T follicular helper cell (primary cell): Measurements from ENCODE around the gene MAPK11.
A peak's percentile ranks its signal among the peaks of the same experiment; 100 is the strongest.

Experiments
- DNase-seq: peaks from one replicate; pipeline ENCODE4 v3.0.0-alpha.2; 2020; ENCODE audit warnings: low read depth

Gene MAPK11

DNA sequence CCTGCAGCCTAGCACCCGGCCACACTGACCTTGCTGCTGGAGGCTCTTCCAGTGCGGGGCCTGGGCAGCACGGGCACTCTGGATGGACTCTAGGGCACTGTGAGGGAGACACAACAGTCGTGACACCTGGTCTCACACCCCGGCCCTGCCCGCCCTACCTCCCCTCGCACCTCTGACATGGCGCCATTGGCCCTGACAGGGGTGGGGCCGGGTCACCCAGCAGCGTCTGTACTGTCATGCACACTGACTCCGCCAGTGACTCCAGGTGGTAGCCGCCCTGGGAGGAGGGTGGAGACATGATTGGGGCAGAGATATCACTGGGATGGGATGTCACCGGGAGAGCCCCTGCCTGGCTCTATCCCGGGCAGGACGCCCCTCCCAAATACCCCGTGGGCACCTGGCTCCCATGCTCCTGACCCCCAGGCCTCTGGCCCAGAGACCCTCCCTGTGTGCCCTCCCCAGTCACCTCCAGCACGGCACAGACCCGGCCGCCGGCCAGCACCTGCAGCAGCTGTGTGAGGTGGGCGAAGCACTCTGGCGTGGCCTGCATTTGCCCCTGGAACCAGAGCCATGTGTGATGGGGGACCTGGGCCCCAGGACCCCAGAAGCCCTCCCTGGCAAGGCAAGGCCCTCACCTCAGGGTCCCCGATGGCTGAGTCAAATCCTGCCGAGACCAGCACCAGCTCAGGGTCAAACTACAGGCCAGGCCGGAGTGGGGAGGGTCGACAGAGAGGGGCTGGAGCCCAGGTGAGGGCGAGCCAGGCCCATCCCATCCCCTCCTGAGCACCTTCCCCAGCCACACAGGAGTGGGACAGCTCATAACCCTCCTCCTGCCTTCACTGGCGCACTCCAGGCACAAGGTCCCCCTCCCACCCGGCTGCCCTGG lies 21.7 kb downstream of the MAPK11 start:
- DNase-seq = no peak

DNA sequence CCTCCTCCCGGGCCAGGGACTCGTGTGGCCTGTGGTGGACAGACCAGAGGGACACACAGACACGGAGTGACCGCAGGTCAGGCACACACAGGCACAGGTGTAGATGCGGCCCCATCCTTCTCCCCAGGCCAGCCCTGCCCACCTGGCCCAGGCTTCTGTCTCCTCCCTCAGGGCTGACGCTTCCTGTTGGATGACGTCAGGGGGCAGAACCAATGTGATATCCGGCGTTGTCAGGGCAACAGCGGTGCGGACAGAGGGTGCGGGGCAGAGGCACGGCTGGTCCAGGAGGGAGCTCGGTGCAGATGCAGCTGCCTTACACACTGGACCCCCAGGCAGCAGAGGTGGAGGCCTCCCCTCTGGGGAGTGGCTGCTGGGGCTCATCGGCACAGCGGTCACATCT lies 22.4 kb downstream of the MAPK11 start:
- DNase-seq = peak; percentile 44

DNA sequence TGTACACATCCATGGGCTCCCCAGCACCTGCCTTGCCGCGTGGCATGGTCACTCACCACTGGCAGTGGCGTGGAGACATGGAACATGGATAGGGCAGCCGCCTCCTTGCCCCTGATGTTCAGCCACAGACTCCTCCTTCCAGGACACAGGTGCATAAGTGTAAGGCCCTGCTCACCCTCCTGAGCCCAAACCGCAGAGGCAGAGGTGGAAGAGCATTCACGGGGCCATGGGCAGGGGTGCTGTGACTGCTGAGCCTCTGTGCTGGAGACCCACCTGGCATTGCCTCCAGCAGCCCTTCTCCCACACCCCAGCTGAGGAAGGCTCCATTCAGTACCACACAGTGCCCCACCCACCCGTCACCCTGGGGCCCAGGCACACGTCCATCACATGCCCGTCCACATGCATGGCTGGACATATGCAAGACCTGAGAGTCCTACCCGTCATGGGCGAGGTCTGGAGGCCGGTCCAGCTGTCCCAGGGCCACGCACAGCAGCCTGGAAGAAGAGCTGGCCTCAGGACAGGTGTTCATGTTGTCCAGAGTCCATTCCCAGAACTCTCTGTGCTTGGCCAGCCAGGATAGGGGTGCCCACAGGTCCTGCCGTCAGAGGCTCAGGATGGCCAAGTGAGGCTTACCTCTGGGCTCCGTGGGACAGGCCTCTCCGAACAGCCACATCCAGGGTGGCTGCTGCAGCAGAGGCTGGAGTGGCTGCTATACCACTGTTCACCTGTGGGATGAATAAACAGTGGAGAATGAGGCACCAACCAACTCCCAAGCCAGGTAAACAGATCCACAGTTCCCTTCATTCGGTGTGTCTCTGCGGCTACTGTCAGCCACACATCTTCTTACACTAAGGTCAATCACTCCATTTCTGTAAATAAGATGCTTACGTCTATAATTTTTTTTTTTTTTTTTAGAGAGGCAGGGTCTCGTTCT lies 23.7 kb downstream of the MAPK11 start:
- DNase-seq = no peak

DNA sequence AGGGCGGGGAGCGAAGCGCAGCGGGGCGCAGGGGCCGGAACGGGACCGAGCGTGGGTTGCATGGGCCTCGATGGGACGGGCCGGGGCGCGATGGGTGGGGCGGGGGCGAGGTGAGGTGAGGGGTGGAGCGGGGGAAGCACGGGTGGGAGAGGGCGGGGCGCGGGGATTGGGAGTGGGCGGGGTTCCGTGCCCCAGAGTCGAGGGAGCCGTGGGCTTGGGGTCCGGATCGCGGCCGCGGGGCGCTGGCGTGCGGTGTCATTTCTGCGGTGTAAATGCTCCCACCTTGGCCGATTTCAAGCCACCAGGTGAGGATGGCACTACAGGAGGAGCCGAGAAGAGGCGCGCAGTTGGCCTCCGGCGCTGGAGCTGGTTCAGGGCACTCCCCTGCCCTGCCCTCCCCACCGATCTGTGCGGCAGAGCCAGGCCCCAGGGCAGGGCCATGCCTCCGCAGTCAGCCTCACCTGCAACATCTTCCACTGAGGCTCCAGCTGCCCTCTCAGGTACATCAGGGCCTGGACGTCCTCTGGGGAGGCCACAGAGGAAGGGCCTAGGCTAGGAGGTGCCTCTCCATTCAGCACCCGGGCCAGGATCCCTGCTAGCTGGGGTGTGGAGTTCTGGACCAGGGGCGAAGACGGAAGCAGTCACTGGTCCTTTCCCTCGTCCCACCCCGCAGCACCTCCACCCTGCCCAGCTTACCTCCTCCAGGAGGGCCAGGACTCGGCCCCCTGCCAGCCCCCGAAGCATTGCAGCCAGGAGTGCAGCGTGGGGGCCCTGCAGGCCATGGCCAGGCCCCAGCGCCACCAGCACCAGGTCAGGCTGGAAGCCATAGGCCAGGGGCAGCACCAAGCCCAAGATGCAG lies 24.7 kb downstream of the MAPK11 start:
- no peak for DNase-seq

DNA sequence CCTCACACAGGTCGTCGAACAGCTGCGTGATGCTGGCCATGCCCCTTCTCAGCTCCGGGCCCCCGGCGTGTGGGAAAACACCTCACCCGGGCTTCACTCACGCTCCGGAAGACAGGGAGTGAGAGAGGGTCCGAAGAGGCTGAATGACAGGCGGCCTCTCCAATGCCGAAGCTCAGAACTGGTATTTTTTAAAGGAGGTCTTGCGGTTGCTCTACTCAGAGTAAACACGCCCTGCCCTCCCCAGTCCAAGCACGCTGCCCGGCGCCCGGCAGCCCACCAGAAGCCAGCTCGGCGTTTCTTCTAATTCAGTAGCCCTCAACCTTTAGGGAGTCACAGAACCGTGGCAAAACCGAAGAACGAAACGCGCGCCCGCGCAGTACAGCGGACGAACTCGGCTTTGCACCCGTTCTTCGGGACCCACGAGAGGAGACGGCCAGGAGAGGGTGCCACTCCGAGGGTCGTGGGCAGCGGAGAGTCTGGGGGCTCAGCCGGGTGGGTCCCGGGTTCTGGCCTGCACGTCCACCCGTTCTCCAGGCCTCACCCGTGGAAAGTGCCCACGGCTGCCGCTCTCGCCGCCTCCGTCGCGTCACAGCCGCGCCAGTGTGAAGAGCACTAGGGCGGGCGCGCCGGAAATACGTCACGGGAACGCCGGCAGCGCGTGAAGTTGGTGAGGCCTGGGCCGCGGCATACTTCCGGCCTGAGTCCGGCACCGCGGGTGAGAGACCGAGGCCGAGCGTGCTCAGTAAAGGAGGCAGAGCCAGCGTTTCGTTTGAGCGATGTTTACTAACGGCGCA lies 25.6 kb downstream of the MAPK11 start, which contains the start of gene TUBGCP6:
Gene TUBGCP6, minus strand, starts transcription at position 604 of the 794 bp plus-strand sequence. Its CDS starts 564 bp downstream, at position 40.
- DNase-seq = peak; percentile 89

DNA sequence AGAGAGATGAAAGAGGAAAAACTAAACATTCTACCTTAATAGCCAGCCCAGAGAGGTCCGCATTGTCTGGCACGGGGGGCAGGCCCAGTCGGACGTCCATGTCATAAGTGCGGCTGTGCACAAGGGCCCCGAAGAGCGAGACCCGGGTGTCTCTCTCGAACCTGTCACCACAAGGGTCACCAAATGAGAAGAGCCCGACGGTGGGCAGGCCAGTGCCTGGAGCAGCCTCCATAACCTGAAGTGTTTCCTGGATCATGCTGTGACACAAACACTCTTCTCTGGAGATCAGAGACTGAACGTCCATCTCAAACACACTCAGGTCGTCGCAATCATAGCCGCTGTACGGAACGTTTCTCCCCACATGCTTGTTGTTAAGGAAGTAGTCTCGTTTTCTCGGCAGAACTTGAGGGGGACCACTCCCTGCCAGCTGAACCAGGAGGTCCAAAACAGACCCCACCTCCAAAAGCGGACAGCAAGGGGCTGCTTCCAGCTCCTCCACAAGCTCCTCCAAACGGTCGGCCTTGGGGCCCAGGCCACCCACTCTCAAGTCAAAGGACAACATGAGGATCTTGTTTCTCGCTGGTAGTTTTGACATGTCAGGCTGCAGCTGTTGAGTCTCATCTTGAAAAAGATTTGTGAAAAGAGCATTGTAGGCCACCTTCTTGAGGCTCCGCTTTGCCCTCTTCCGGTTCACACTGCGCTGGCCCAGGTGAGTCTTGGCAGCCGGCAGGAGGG lies 26.3 kb downstream of the MAPK11 start:
- no peak for DNase-seq

DNA sequence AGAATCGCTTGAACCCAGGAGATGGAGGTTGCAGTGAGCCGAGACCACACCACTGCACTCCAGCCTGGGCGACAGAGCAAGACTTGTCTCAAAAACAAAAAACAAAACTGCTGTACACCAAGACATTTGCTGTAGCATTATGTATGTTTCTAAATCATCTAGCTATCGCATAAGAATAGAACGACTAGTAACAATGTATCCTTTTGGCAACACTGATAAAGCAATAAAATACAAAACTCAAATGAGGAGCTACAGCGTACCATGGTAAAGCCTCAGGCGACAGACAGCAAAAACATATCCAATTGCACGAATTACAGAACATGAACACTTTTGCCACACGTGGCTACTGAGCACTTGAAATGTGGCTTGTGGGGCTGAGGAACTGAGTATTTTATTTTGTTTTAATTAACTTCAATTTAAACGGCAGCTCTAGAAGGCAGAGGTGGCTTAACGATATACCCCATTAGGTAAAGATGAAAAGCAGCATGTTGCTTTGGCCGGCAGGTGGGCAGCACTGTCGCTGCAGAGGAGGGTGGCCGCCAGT lies 27.7 kb downstream of the MAPK11 start:
- DNase-seq = no peak

DNA sequence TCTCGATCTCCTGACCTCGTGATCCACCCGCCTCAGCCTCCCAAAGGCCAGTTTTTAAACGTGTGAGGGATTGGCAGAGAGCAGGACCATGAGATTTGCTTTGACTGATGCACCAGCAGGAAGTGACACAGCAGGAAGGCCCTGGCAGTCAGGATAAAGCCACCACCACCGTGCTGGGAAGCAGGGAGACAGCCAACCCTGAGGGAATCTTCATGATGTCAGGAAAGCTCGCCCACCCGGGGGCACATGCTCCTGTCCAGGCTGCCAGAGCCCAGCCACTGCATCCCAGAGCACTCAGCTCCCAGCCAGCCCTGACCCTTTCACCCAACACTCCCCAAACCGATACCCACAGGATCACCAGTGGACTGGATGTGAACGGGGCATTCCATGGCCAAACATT lies 31.4 kb downstream of the MAPK11 start:
- no peak for DNase-seq

DNA sequence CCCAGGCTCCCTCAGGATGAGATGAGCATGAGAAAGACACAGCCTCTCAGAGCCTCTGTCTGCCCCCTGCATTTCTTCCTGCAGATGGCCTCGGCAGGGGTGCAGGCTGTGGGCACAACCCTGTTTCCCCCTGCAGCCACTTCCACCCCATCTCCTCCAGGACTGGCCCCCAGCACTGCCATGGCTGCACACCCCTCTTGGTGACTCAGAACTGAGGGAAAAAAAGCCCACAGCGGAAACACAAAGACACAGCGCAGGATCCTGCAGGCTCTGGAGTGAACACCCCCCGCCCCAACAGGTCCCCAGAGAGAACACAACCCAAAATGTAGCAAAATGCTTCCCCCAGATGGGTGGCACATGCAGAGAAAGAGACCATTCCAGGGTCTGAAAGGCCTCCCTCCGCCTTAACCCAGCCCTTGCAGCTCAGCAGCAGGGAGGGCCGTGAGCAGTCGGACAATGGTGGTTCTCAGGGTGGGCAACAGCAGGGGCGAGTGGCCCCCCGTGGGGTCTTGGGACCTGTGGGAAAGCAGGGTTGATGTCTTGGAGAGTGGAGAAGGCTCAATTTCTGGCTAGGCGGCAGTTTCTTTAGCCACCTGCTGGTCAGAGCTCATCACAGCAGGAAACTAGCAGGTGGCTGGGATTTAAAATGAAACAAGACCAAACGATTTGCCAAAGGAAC lies 33.3 kb downstream of the MAPK11 start:
- no peak for DNase-seq

DNA sequence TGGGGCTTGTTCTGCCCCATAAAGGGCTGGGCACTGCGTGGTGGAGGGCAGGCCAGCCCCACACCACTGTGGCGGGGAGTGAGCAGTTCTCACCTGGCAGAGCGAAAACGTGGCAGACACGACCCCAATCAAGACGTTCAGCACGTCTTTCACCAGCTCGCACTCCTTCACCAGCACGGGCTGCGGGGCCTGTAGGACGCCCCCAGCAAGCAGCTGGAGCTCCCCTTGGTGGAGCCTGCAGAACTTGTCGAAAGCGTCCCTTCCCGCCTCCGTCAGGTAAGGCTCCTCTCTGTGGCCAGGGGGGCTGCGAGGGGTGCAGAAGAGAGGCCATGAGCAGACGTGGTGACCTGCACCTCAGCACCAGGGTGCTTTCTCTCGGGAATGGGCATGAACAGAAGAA lies 37.0 kb downstream of the MAPK11 start:
- no peak for DNase-seq

DNA sequence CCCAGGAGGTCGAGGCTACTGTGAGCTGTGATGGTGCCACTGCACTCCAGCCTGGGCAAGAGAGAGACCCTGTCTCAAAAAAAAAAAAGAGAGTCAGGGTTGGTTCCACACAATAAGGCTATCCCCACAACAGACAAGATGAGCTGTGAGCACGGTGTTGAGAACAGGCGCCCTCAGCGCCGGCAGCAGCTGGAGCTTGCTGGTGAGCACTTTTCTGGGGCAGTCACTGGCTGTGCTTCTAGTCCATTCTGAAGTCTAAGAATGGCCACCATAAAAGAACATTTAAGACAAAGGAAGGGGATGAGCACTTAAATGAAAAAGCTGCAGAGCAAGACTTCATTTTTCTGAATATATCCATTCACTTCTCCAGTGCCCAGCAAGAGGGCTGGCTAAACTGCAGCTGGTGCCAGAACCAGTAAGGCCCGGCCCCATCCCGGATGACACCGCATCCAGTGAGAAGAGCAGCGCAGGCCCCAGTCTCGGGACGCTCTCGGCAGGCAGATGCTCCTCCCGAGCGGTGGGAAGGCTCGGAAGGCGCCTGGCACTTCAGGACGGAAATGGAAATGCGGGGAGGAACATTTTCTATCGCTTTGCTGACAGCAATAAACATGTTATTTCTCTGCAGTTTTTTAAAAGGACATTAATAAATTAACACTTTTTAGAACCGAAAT lies 37.6 kb downstream of the MAPK11 start:
- no peak for DNase-seq

DNA sequence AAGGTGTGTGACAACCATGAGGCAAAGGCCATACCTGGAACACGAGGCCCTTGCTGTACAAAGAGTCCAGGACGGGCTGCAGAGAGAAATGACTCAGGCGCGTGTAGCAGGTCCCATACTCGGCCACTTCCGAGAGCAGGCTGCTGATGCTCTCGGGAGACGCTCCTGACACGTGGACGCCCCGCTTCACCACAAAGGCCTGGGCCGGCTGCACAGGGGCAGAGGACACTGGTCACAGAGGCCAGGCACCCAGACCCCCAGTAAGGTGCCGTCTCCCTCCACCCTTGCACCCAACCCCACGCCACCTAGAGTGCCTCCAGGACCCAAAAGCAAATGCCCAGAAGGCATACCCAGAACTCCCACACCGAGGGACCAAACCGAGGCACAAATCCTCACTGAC lies 40.8 kb downstream of the MAPK11 start:
- no peak for DNase-seq

DNA sequence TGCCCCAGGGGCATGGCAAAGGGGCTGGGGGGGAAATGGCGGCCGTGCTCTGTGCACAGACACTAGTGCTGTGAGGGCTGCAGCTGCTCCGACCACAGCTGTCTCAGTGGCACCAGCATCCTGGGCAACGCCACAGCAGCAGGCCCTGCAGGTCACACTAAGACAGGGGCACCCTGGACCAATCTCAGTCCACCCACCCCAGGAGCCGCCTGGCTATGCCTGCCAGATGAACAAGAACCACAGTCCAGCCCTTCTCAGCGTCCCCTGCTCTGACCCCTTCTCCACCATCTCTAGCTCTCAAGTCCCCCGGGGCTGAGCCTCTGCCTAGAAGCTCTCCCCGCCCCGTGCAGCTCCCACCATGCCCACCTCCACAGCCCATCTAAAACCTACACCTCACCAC lies 41.8 kb downstream of the MAPK11 start:
- no peak for DNase-seq

DNA sequence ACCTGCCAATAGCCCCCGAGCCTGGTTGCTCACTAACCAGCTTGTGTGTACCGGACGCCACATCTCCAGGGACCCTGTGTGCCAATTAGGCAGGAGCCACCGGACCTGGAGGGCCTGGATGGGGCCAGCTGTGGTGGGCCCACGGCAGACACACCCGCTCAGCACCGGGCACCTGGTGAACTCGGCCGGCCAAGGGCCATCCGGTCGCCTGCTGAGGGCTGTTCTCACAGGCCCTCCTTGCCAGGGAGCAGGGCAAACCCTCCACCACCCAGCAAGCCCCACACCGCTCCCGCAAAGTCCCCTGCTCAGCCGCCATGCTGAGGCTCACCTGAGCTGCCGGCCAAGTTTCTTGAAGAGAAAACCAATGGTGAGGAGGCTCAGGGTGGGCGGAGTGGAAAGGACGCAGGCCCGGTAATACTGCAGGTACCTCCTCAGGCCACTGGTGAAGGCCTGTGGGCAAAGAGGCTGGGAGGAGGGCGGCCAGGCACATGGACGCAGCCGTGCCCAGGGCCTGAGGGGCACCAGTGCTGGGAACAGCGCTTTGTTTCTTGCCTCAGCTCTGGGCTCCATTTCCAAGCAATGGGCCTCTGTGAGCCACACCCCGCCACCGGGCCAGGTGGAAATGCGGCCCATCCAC lies 42.5 kb downstream of the MAPK11 start:
- no peak for DNase-seq

DNA sequence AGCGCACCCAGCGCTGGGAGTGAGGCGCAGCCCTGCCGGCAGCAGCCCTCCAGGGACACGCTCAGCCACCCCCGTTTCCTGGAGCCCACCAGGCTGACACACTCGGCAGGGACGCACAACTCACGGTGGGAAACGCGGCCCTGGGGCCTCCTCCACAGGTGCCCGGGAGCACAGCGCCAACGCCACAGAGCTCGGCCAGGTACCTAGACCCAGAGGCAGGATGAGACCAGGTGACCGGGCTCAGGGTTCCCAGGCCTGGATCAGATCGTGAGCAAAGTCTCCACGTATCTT lies 43.4 kb downstream of the MAPK11 start:
- DNase-seq = no peak

DNA sequence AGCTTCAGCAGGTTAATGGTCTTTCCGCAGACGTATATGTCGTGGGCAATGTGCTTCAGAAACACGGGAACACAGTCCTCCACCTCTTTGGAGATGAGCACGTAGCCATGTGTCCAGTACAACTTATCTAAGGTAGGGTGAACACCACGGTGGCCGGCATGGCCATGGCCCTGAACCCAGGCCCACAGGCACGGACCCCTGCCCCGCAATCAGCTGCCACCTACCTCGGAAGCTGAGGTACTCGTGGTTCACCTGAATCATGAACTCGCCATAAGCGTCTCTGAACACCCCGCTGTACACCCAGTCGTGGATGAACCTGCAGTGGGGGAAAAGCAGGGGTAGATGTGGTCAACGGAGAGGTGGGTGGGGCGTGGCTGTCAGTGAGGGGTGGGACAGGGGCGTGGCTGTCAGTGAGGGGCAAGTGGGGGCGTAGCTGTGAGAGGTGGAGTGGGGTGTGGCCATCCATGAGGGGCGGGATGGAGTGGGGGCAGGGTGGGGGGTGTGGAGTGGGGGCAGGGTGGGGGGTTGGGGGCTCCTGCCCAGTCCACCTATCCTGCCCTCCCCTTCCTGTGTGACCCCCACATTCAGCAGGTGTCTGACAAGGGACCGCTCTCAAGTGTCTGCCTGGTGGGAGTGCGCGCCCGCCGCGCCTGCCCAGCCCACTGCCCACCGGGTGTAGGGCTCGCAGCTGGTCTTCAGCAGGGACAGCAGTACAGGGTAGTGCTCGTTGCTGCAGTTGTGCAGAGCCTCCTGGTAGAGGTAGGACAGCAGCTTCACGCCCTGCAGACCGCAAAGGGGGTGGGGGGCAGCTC lies 43.9 kb downstream of the MAPK11 start:
- DNase-seq = no peak

DNA sequence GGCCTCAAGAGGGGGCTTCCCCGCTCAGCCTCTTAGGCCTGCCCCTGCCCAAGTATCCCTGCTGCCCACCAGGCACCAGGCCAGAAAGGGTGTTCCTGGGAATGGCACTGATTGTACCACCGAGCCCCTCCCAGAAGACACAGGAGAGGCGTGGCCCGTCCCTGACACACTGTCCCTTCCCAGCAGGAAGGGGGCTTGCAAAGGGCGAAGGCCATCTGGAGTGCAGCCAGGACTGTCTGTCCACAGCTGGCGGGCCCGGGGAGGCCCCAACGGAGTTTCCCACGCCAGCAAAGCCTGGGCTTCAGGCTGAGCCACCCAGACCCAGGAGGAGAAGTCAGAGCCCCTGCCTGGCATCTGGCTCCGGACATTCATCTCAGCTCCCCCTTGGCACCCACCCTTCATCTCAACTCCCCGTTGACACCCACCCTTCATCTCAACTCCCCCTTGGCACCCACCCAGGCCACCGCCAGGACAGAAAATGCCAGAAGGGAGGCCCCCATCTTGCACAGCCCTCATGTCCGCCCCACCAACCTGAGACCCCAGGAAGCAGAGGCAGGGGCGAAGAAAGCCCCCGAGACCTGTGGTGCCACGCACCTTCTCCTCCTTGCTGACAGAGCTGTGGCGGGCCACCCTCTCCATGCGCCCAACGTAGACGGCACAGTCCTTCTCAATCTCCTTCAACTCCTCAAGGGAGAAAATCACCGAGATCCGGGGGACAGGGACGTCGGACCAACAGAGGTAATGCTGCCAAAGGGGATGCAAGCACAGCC lies 44.8 kb downstream of the MAPK11 start:
- DNase-seq = no peak
